Astrocyte (in vitro differentiated cells and primary cell): ENCODE data around the gene LOC101059915.

ENCODE experiments used
- EZH2 ChIP-seq: IDR thresholded peaks from 2 replicates; pipeline ENCODE4 v1.6.1; 2012; ENCODE audit warnings: mild to moderate bottlenecking, low read length, inconsistent platforms; ENCODE audit not compliant: insufficient read depth
- TF ChIP-seq, protein P1 (sequence below): IDR thresholded peaks from 2 replicates; pipeline ENCODE4 v1.5.1; 2011; ENCODE audit warnings: low read depth, mild to moderate bottlenecking, inconsistent platforms, low read length, moderate library complexity; ENCODE audit not compliant: insufficient read depth

DNA sequence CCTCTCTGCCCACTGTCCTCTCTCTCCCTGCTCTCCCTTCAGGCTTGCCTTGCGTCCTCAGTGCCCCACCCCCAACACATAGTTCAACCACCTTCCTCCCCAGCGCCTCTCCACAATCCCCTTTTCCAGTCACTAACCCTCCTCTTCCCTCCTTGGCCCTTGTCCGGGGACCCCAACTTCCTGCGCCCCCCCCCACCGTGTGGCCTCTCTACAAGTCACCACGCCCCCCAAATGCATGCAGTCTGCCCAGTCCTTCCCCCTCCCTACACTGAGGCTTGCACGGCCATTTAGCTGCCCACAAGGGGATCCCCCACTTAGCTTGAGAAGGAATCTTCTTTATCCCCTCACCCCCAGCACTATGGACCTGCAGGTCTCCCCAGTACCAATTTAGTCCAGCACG, 49.6 kb upstream of the LOC101059915 start:
- TF ChIP-seq, protein P1, sequence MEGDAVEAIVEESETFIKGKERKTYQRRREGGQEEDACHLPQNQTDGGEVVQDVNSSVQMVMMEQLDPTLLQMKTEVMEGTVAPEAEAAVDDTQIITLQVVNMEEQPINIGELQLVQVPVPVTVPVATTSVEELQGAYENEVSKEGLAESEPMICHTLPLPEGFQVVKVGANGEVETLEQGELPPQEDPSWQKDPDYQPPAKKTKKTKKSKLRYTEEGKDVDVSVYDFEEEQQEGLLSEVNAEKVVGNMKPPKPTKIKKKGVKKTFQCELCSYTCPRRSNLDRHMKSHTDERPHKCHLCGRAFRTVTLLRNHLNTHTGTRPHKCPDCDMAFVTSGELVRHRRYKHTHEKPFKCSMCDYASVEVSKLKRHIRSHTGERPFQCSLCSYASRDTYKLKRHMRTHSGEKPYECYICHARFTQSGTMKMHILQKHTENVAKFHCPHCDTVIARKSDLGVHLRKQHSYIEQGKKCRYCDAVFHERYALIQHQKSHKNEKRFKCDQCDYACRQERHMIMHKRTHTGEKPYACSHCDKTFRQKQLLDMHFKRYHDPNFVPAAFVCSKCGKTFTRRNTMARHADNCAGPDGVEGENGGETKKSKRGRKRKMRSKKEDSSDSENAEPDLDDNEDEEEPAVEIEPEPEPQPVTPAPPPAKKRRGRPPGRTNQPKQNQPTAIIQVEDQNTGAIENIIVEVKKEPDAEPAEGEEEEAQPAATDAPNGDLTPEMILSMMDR = no peak
- no peak for TF ChIP-seq EZH2
